Epithelial cell of esophagus (primary cell): ENCODE data around the gene ARHGAP12.

ENCODE experiments used
- DNase-seq: peaks from one replicate; pipeline ENCODE4 v3.0.0; 2010; ENCODE audit warnings: low read depth
- H3K4me3 ChIP-seq: 2 replicates; pipeline ENCODE4 v1.5.1; 2011; ENCODE audit warnings: mild to moderate bottlenecking, low read length, control low read depth
- CTCF ChIP-seq: IDR thresholded peaks from 2 replicates; pipeline ENCODE4 v1.5.1; 2011; ENCODE audit warnings: low read depth, mild to moderate bottlenecking, low read length, control low read depth, inconsistent platforms; ENCODE audit not compliant: insufficient read depth; ENCODE audit errors: missing control alignments

The ARHGAP12 gene

GRCh38 chr10:31822616-31823318 is 105.9 kb downstream of the ARHGAP12 start:
- no peak for TF ChIP-seq CTCF
- no peak for DNase-seq
- H3K4me3 ChIP-seq: no peak overlapping the region

GRCh38 chr10:31822150-31822549 is 106.5 kb downstream of the ARHGAP12 start:
- H3K4me3 ChIP-seq: no peak overlapping the region
- no peak for DNase-seq
- no peak for TF ChIP-seq CTCF

- no peak for TF ChIP-seq CTCF
- DNase-seq: no peak
- H3K4me3 ChIP-seq: no peak overlapping the region
Measured at GRCh38 chr10:31820778-31821369, 107.8 kb downstream of the ARHGAP12 start.

GRCh38 chr10:31820096-31820495 is 108.5 kb downstream of the ARHGAP12 start:
- no peak for DNase-seq
- H3K4me3 ChIP-seq: no peak overlapping the region
- no peak for TF ChIP-seq CTCF

GRCh38 chr10:31819391-31819820 is 109.2 kb downstream of the ARHGAP12 start:
- no peak overlapping the region for H3K4me3 ChIP-seq
- no peak for TF ChIP-seq CTCF
- DNase-seq: no peak

GRCh38 chr10:31816318-31816717 is 112.3 kb downstream of the ARHGAP12 start:
- H3K4me3 ChIP-seq: no peak overlapping the region
- no peak for DNase-seq
- no peak for TF ChIP-seq CTCF
